Thymus (tissue), 11 donors: Measurements from ENCODE around the gene ASF1A. TPM values are rescaled to one million over a fixed set of nuclear protein-coding genes. Genes with fewer than 3 reads are reported as not detected.
"Not testable (repeated sequence)": the region's sequence is repeated elsewhere in the genome, so short reads cannot be mapped to it uniquely, and the experiment has no call there.

Experiments
- DNase-seq, 9 donors: peaks; one replicate each; pipeline ENCODE4 v3.0.0-alpha.2; 2013; ENCODE audit warnings: low spot score in 9 of 9, low read depth in 6 of 9, missing footprints in 1 of 9
- H3K27ac ChIP-seq, 2 donors: one replicate each; pipeline ENCODE4 v1.5.1; 2013; ENCODE audit warnings: control low read depth in 1 of 2, low read depth in 1 of 2, low read length in 1 of 2, mild to moderate bottlenecking in 1 of 2, moderate library complexity in 1 of 2
- H3K27me3 ChIP-seq, 2 donors: one replicate each; pipeline ENCODE4 v1.5.1; 2013; ENCODE audit warnings: low read length in 1 of 2; ENCODE audit not compliant: control insufficient read depth in 2 of 2, insufficient read depth in 1 of 2
- H3K36me3 ChIP-seq, 2 donors: one replicate each; pipeline ENCODE4 v1.5.1; 2013; ENCODE audit warnings: low read length in 1 of 2, mild to moderate bottlenecking in 1 of 2, moderate library complexity in 1 of 2; ENCODE audit not compliant: control insufficient read depth in 2 of 2, insufficient read depth in 2 of 2
- H3K4me1 ChIP-seq, 2 donors: one replicate each; pipeline ENCODE4 v1.5.1; 2013; ENCODE audit warnings: low read length in 2 of 2; ENCODE audit not compliant: control insufficient read depth in 2 of 2, insufficient read depth in 2 of 2
- H3K4me3 ChIP-seq, 2 donors: one replicate each; pipeline ENCODE4 v1.5.1; 2013; ENCODE audit warnings: low read length in 2 of 2, control low read depth in 1 of 2, mild to moderate bottlenecking in 1 of 2
- H3K9me3 ChIP-seq, 2 donors: one replicate each; pipeline ENCODE4 v1.5.1; 2013; ENCODE audit warnings: low read length in 1 of 2, mild to moderate bottlenecking in 1 of 2; ENCODE audit not compliant: control insufficient read depth in 2 of 2, insufficient read depth in 1 of 2
- WGBS: extraction: QIAGEN DNeasy Blood & Tissue Kit; methylation state at CpG from one replicate; pipeline ENCODE4 v1.1.7; 2013; 5-methylcytosine and 5-hydroxymethylcytosine counted together
- polyA plus RNA-seq: library from polyadenylated mRNA; stranded (reverse); fragments of 200-250 nt; gene quantifications from one replicate; pipeline ENCODE4 v1.2.3, GENCODE V29; 2013
- total RNA-seq: library from RNA; stranded (reverse); fragments of 120-200 nt; gene quantifications from one replicate; pipeline ENCODE4 v1.2.4, GENCODE V29; 2013
- donor health status: healthy.

ASF1A gene
- total and polyA plus RNA-seq, 2 donors = 39.8 to 41.4 TPM

GRCh38 chr6:118864341-118865099, 29.4 kb upstream of the ASF1A start:
- H3K4me1 ChIP-seq = peaks cover 5 to 11% of the 10 kb centered on the region in 2 donors
- WGBS = 35% methylated on average over 7 of the region's 7 CpGs
- peaks cover 0 to 21% of the 10 kb centered on the region in 2 donors for H3K36me3 ChIP-seq
- DNase-seq = peak in 2 of 9 donors; percentile 2 to 25
- no peak overlapping the region for H3K4me3 ChIP-seq
- peaks cover 2 to 15% of the 10 kb centered on the region in 2 donors for H3K9me3 ChIP-seq
- H3K27ac ChIP-seq = no peak overlapping the region
- no peaks in the 10 kb centered on the region for H3K27me3 ChIP-seq

GRCh38 chr6:118865100-118865391, 28.9 kb upstream of the ASF1A start:
- Histone ChIP-seq H3K9me3 (peaks cover 2 to 15% of the 10 kb centered on the region in 2 donors), H3K4me1 (peaks cover 5 to 11% of the 10 kb centered on the region in 2 donors), H3K27ac (no peak overlapping the region), H3K4me3 (no peak overlapping the region), H3K36me3 (peaks cover 0 to 21% of the 10 kb centered on the region in 2 donors), H3K27me3 (no peaks in the 10 kb centered on the region)
- no peak for DNase-seq
- 24% methylated on average over 2 of the region's 2 CpGs for WGBS

GRCh38 chr6:118867181-118867580, 26.8 kb upstream of the ASF1A start:
- H3K4me3 ChIP-seq = no peak overlapping the region
- H3K27ac ChIP-seq = no peak overlapping the region
- peaks cover 0 to under 1% of the 10 kb centered on the region in 2 donors for H3K9me3 ChIP-seq
- peaks cover 5 to 11% of the 10 kb centered on the region in 2 donors for H3K4me1 ChIP-seq
- H3K36me3 ChIP-seq = peaks cover 0 to 4% of the 10 kb centered on the region in 2 donors
- over 99% methylated on average over 4 of the region's 4 CpGs for WGBS
- DNase-seq = no peak
- no peaks in the 10 kb centered on the region for H3K27me3 ChIP-seq

GRCh38 chr6:118868901-118869300, 25.1 kb upstream of the ASF1A start:
- H3K27ac ChIP-seq, DNase-seq, H3K27me3 ChIP-seq, H3K36me3 ChIP-seq, H3K9me3 ChIP-seq, H3K4me3 ChIP-seq: not testable (repeated sequence)
- 98% methylated on average over 2 of the region's 2 CpGs for WGBS
- H3K4me1 ChIP-seq = peaks cover 5 to 11% of the 10 kb centered on the region in 2 donors

GRCh38 chr6:118869350-118869749, 24.6 kb upstream of the ASF1A start:
- Histone ChIP-seq H3K4me3 (no peak overlapping the region), H3K9me3 (no peaks in the 10 kb centered on the region), H3K4me1 (peaks cover 5 to 10% of the 10 kb centered on the region in 2 donors), H3K27me3 (no peaks in the 10 kb centered on the region), H3K36me3 (no peaks in the 10 kb centered on the region), H3K27ac (no peak overlapping the region)
- WGBS = 90% methylated on average over 2 of the region's 2 CpGs
- no peak for DNase-seq

- Histone ChIP-seq H3K27ac (no peak overlapping the region), H3K4me1 (peaks cover 0 to 3% of the 10 kb centered on the region in 2 donors), H3K36me3 (no peaks in the 10 kb centered on the region), H3K4me3 (no peak overlapping the region), H3K9me3 (no peaks in the 10 kb centered on the region), H3K27me3 (no peaks in the 10 kb centered on the region)
- 97% methylated on average over 2 of the region's 2 CpGs for WGBS
- no peak for DNase-seq
Observed at GRCh38 chr6:118869894-118870589, 23.9 kb upstream of the ASF1A start.

- no peaks in the 10 kb centered on the region for H3K9me3 ChIP-seq
- DNase-seq = no peak
- H3K27me3 ChIP-seq = no peaks in the 10 kb centered on the region
- H3K27ac ChIP-seq = no peak overlapping the region
- H3K36me3 ChIP-seq = no peaks in the 10 kb centered on the region
- H3K4me3 ChIP-seq = no peak overlapping the region
- no peaks in the 10 kb centered on the region for H3K4me1 ChIP-seq
- WGBS = 94% methylated on average over 5 of the region's 5 CpGs
Observed at GRCh38 chr6:118871331-118871730, 22.6 kb upstream of the ASF1A start.

GRCh38 chr6:118872318-118872717, 21.6 kb upstream of the ASF1A start:
- Histone ChIP-seq H3K9me3 (no peaks in the 10 kb centered on the region), H3K27ac (no peak overlapping the region), H3K4me1 (no peaks in the 10 kb centered on the region), H3K36me3 (no peaks in the 10 kb centered on the region), H3K27me3 (no peaks in the 10 kb centered on the region), H3K4me3 (no peak overlapping the region)
- DNase-seq = no peak

- WGBS = 100% methylated on average over 2 of the region's 2 CpGs
- no peak overlapping the region for H3K27ac ChIP-seq
- no peaks in the 10 kb centered on the region for H3K27me3 ChIP-seq
- no peaks in the 10 kb centered on the region for H3K4me1 ChIP-seq
- H3K9me3 ChIP-seq = no peaks in the 10 kb centered on the region
- H3K36me3 ChIP-seq = no peaks in the 10 kb centered on the region
- DNase-seq = no peak
- H3K4me3 ChIP-seq = no peak overlapping the region
Observed at GRCh38 chr6:118872726-118873125, 21.2 kb upstream of the ASF1A start.
